ENCODE data around the gene VPS13C.

Gene VPS13C

DNA sequence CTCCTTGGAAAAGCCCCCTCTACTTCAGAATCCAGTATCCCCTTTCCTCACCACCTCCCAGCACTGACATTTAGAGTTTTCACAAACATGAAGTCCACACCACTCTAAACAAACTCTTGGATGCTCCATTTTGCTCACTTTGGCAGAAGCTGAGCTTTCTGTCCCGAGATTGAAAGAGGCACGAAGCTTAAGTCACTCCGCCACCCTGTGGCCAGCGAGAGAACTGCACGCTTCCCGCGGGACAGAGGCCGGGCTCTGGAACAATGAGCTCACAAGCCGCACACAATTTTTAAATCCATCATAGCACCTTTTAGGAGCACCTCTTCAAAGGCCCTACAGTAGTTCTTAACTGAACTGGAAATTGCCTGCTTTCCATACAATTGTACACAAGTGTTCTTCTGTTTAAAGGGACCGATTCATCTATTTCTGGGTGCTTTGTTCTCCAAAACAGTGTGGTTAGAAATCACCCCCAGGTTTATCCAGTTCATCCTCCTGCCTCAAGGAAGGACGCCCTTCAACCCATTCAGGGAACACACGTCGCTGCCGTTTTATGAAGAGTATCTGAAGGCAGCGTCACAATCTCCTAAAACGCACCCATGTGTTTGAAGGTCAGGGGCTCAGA lies 226.1 kb downstream of the VPS13C start:
- Histone ChIP-seq H3K4me3 (ENCODE audit: extremely low read depth, insufficient read depth, low read length, poor library complexity, severe bottlenecking) (no peak overlapping the region), H3K27ac (ENCODE audit: low read depth, low read length, severe bottlenecking) (no peak overlapping the region), H3K9me3 (ENCODE audit: control insufficient read depth, low read length) (no peaks in the 10 kb centered on the region), H3K4me1 (ENCODE audit: control insufficient read depth, insufficient read depth, low read length, poor library complexity, severe bottlenecking) (no peaks in the 10 kb centered on the region), H3K36me3 (ENCODE audit: control insufficient read depth, insufficient read depth, low read length) (no peaks in the 10 kb centered on the region)
- WGBS, 2 experiments (ENCODE audit: insufficient coverage in 2 of 2) = 29 to 48% methylated on average over 12 to 15 of the region's 16 CpGs

- no peaks in the 10 kb centered on the region for H3K9me3 ChIP-seq (ENCODE audit: control insufficient read depth, low read length)
- no peaks in the 10 kb centered on the region for H3K36me3 ChIP-seq (ENCODE audit: control insufficient read depth, insufficient read depth, low read length)
- no peaks in the 10 kb centered on the region for H3K4me1 ChIP-seq (ENCODE audit: control insufficient read depth, insufficient read depth, low read length, poor library complexity, severe bottlenecking)
- no peak overlapping the region for H3K27ac ChIP-seq (ENCODE audit: low read depth, low read length, severe bottlenecking)
- no peak overlapping the region for H3K4me3 ChIP-seq (ENCODE audit: extremely low read depth, insufficient read depth, low read length, poor library complexity, severe bottlenecking)
- WGBS, 2 experiments (ENCODE audit: insufficient coverage in 2 of 2) = 92 to 99% methylated on average over 5 to 6 of the region's 6 CpGs
Measured at GRCh38 chr15:61832223-61832622, 228.0 kb downstream of the VPS13C start.

DNA sequence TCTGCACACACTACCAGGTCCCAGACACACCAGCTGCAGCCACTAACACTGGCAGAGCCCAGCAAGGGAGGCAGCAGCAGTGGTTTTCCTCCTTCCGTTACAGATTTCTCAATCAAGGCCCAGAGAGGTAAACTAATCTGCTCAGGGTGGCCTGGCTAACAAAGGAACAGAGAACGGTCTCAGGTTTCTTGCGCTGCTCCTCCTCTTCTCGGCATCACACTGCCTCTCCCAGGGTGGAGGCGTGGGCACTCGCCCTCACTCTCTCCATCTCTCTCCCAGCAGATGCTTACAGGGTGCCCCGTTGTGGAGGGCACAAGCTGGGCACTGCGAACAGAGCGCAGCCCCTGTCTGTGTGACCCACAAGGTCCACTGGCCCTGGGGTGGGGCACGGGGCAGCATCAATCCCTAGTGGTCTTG lies 228.7 kb downstream of the VPS13C start:
- H3K27ac ChIP-seq (ENCODE audit: low read depth, low read length, severe bottlenecking) = no peak overlapping the region
- H3K36me3 ChIP-seq (ENCODE audit: control insufficient read depth, insufficient read depth, low read length) = no peaks in the 10 kb centered on the region
- no peak overlapping the region for H3K4me3 ChIP-seq (ENCODE audit: extremely low read depth, insufficient read depth, low read length, poor library complexity, severe bottlenecking)
- 70 to 75% methylated on average over 9 of the region's 10 CpGs for WGBS, 2 experiments (ENCODE audit: insufficient coverage in 2 of 2)
- H3K9me3 ChIP-seq (ENCODE audit: control insufficient read depth, low read length) = no peaks in the 10 kb centered on the region
- H3K4me1 ChIP-seq (ENCODE audit: control insufficient read depth, insufficient read depth, low read length, poor library complexity, severe bottlenecking) = no peaks in the 10 kb centered on the region

- WGBS, 2 experiments (ENCODE audit: insufficient coverage in 2 of 2) = 96% methylated on average over 7 to 9 of the region's 12 CpGs
- H3K9me3 ChIP-seq (ENCODE audit: control insufficient read depth, low read length) = no peaks in the 10 kb centered on the region
- no peak overlapping the region for H3K4me3 ChIP-seq (ENCODE audit: extremely low read depth, insufficient read depth, low read length, poor library complexity, severe bottlenecking)
- no peaks in the 10 kb centered on the region for H3K4me1 ChIP-seq (ENCODE audit: control insufficient read depth, insufficient read depth, low read length, poor library complexity, severe bottlenecking)
- H3K27ac ChIP-seq (ENCODE audit: low read depth, low read length, severe bottlenecking) = no peak overlapping the region
- H3K36me3 ChIP-seq (ENCODE audit: control insufficient read depth, insufficient read depth, low read length) = no peaks in the 10 kb centered on the region
Measured at GRCh38 chr15:61830536-61831330, 229.5 kb downstream of the VPS13C start.

- no peaks in the 10 kb centered on the region for H3K4me1 ChIP-seq (ENCODE audit: control insufficient read depth, insufficient read depth, low read length, poor library complexity, severe bottlenecking)
- WGBS, 2 experiments (ENCODE audit: insufficient coverage in 2 of 2) = 98 to 100% methylated on average over 4 to 7 of the region's 7 CpGs
- no peaks in the 10 kb centered on the region for H3K9me3 ChIP-seq (ENCODE audit: control insufficient read depth, low read length)
- no peak overlapping the region for H3K4me3 ChIP-seq (ENCODE audit: extremely low read depth, insufficient read depth, low read length, poor library complexity, severe bottlenecking)
- H3K36me3 ChIP-seq (ENCODE audit: control insufficient read depth, insufficient read depth, low read length) = no peaks in the 10 kb centered on the region
- H3K27ac ChIP-seq (ENCODE audit: low read depth, low read length, severe bottlenecking) = no peak overlapping the region
Measured at GRCh38 chr15:61829514-61829889, 230.7 kb downstream of the VPS13C start.

- WGBS, 2 experiments (ENCODE audit: insufficient coverage in 2 of 2) = 86 to 94% methylated on average over 5 to 6 of the region's 6 CpGs
- Histone ChIP-seq H3K4me1 (ENCODE audit: control insufficient read depth, insufficient read depth, low read length, poor library complexity, severe bottlenecking) (no peaks in the 10 kb centered on the region), H3K4me3 (ENCODE audit: extremely low read depth, insufficient read depth, low read length, poor library complexity, severe bottlenecking) (no peak overlapping the region), H3K9me3 (ENCODE audit: control insufficient read depth, low read length) (no peaks in the 10 kb centered on the region), H3K27ac (ENCODE audit: low read depth, low read length, severe bottlenecking) (no peak overlapping the region), H3K36me3 (ENCODE audit: control insufficient read depth, insufficient read depth, low read length) (no peaks in the 10 kb centered on the region)
Measured at GRCh38 chr15:61828860-61829513, 231.3 kb downstream of the VPS13C start.

DNA sequence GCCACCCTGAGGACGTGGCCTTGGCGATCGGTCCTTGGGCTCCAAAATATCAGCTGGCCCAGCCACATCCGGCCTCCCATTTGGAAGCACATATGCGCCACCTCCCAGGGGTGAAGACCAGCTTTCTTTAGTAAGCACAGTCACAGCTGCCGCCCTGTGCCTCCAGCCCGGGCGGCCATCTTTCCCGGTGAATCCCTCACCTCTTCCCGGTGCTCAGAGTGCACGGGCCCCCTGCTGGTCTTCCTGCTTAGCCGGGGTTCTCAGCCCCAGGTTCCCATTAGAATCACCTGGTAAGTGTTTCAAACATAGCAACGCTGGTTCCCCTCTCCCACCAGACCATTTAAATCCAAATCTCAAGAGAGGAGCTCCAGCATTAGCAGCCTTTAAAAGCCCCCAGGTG lies 232.2 kb downstream of the VPS13C start:
- WGBS, 2 experiments (ENCODE audit: insufficient coverage in 2 of 2) = 85 to 90% methylated on average over 11 to 12 of the region's 13 CpGs
- Histone ChIP-seq H3K4me3 (ENCODE audit: extremely low read depth, insufficient read depth, low read length, poor library complexity, severe bottlenecking) (no peak overlapping the region), H3K36me3 (ENCODE audit: control insufficient read depth, insufficient read depth, low read length) (no peaks in the 10 kb centered on the region), H3K27ac (ENCODE audit: low read depth, low read length, severe bottlenecking) (no peak overlapping the region), H3K9me3 (ENCODE audit: control insufficient read depth, low read length) (no peaks in the 10 kb centered on the region), H3K4me1 (ENCODE audit: control insufficient read depth, insufficient read depth, low read length, poor library complexity, severe bottlenecking) (no peaks in the 10 kb centered on the region)

DNA sequence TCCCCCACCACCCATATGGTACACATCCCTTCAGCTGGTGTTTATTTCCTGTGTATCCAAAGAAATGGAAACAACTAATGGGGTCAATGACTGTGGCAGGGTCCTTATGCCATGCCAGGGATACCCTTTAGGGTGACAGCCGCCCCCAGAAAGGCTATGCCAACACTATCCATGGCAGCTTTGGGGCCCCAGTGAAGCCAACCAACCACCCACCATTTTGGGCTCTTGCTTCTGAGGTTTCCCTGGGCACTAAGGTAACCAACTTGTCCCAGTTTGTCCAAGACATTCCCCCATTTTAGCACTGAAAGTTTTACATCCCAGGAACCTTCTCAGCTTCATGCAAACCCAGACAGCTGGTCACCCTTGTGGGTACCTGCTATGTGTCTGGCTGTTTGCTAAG lies 233.1 kb downstream of the VPS13C start:
- WGBS, 2 experiments (ENCODE audit: insufficient coverage in 2 of 2) = 78 to 88% methylated on average over 1 of the region's 1 CpG
- H3K27ac ChIP-seq (ENCODE audit: low read depth, low read length, severe bottlenecking) = no peak overlapping the region
- no peaks in the 10 kb centered on the region for H3K4me1 ChIP-seq (ENCODE audit: control insufficient read depth, insufficient read depth, low read length, poor library complexity, severe bottlenecking)
- H3K9me3 ChIP-seq (ENCODE audit: control insufficient read depth, low read length) = no peaks in the 10 kb centered on the region
- H3K4me3 ChIP-seq (ENCODE audit: extremely low read depth, insufficient read depth, low read length, poor library complexity, severe bottlenecking) = no peak overlapping the region
- no peaks in the 10 kb centered on the region for H3K36me3 ChIP-seq (ENCODE audit: control insufficient read depth, insufficient read depth, low read length)

DNA sequence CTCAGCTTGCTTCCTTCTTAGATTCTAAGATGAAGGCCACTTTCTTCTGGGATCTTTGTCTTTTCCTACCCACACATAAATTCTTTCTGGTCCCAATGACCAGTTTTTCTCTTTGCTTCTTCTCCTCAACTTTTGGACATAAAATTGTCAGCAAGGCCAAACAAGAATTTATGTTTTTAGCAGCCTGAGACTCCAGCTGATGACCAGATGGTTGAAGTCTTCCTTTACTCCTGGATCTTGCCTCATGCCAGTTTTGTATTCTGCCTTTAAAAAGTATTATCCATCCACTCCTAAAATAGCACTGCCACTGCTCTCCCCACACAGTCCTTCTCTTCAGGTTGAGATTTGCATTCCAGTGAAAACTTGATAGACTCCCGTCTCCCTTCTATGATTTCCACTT lies 236.0 kb downstream of the VPS13C start:
- Histone ChIP-seq H3K36me3 (ENCODE audit: control insufficient read depth, insufficient read depth, low read length) (no peaks in the 10 kb centered on the region), H3K27ac (ENCODE audit: low read depth, low read length, severe bottlenecking) (no peak overlapping the region), H3K4me1 (ENCODE audit: control insufficient read depth, insufficient read depth, low read length, poor library complexity, severe bottlenecking) (no peaks in the 10 kb centered on the region), H3K4me3 (ENCODE audit: extremely low read depth, insufficient read depth, low read length, poor library complexity, severe bottlenecking) (no peak overlapping the region), H3K9me3 (ENCODE audit: control insufficient read depth, low read length) (no peaks in the 10 kb centered on the region)
- whole genome bisulfite sequencing, 2 experiments (ENCODE audit: insufficient coverage in 2 of 2) = 11 to 50% methylated on average over 1 of the region's 1 CpG

DNA sequence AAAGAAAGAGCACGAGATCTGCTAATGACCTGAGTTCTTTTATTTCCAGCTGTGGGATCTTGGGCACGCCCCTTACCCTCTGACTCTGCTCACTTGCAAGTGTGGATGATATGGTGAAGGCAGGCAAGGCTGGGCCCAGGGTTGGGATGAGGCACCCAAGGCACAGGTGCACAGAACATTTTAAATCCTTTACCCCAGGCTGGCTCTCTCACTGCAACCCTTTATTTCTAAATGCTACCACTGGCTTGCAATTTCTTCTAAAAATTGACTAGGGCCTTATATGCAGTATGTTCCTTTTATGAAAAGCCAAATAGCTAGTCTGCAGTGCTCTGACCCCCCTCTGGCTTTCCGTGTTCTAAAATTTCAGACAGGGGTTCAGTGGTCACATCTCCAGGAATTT lies 237.7 kb downstream of the VPS13C start:
- WGBS, 2 experiments (ENCODE audit: insufficient coverage in 2 of 2) = 69 to 100% methylated on average over 1 to 3 of the region's 3 CpGs
- H3K9me3 ChIP-seq (ENCODE audit: control insufficient read depth, low read length) = no peaks in the 10 kb centered on the region
- H3K27ac ChIP-seq (ENCODE audit: low read depth, low read length, severe bottlenecking) = no peak overlapping the region
- no peak overlapping the region for H3K4me3 ChIP-seq (ENCODE audit: extremely low read depth, insufficient read depth, low read length, poor library complexity, severe bottlenecking)
- no peaks in the 10 kb centered on the region for H3K36me3 ChIP-seq (ENCODE audit: control insufficient read depth, insufficient read depth, low read length)
- no peaks in the 10 kb centered on the region for H3K4me1 ChIP-seq (ENCODE audit: control insufficient read depth, insufficient read depth, low read length, poor library complexity, severe bottlenecking)

DNA sequence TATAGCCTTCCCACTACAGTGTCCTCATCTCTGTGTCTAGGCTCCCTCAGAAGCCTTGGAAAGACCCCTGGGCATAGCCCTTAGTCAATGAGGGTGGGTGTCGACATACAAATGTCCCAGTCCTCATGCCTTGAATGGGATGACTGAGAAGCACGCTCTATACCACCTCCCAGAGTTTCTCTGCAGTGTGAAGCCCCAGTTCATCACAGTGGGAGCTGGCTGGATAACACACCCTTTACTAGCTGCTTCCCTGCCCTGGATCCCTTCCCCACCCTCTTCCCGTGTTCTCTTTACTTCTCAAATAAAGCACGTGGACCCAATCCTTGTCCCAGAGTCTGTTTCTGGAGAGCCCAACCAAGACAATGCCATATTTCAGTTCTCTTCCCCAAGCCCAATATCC lies 239.3 kb downstream of the VPS13C start:
- Histone ChIP-seq H3K36me3 (ENCODE audit: control insufficient read depth, insufficient read depth, low read length) (no peaks in the 10 kb centered on the region), H3K27ac (ENCODE audit: low read depth, low read length, severe bottlenecking) (no peak overlapping the region), H3K4me3 (ENCODE audit: extremely low read depth, insufficient read depth, low read length, poor library complexity, severe bottlenecking) (no peak overlapping the region), H3K9me3 (ENCODE audit: control insufficient read depth, low read length) (no peaks in the 10 kb centered on the region), H3K4me1 (ENCODE audit: control insufficient read depth, insufficient read depth, low read length, poor library complexity, severe bottlenecking) (no peaks in the 10 kb centered on the region)
- WGBS, 2 experiments (ENCODE audit: insufficient coverage in 2 of 2) = 93 to 97% methylated on average over 3 to 4 of the region's 4 CpGs
